GM23338 (cell line): ENCODE data around the gene PIEZO2. TPM values are rescaled to one million over a fixed set of nuclear protein-coding genes. Genes with fewer than 3 reads are reported as not detected.
"Not testable (repeated sequence)": the region's sequence is repeated elsewhere in the genome, so short reads cannot be mapped to it uniquely, and the experiment has no call there.

Experiments used
- ATAC-seq: fragments of 200-7000 bp; cut with Tn5 transposase; 3 replicates; pipeline ENCODE4 v1.9.1; 2020
- DNase-seq: peaks from one replicate; pipeline ENCODE4 v3.0.0-alpha.2; 2015; ENCODE audit warnings: low spot score
- H2AFZ ChIP-seq: fragments of 200-600 bp; sonication (generic); 2 replicates; pipeline ENCODE4 v1.8.0; 2016; ENCODE audit warnings: antibody characterized with exemption, mild to moderate bottlenecking, moderate library complexity
- H3F3A ChIP-seq: fragments of 200-600 bp; sonication (generic); replicated peaks from 2 replicates; pipeline ENCODE4 v1.8.0; 2017; ENCODE audit warnings: antibody characterized with exemption, mixed run types, low read depth
- H3K27ac ChIP-seq: fragments of 200-600 bp; sonication (generic); 2 replicates; pipeline ENCODE4 v1.6.1; 2016; ENCODE audit warnings: low read depth
- H3K27me3 ChIP-seq: fragments of 200-600 bp; sonication (generic); 2 replicates; pipeline ENCODE4 v1.8.0; 2016; ENCODE audit warnings: mild to moderate bottlenecking, mixed run types, moderate library complexity; ENCODE audit not compliant: insufficient read depth
- H3K36me3 ChIP-seq: fragments of 200-600 bp; sonication (generic); 2 replicates; pipeline ENCODE4 v1.8.0; 2016; ENCODE audit warnings: mild to moderate bottlenecking; ENCODE audit not compliant: insufficient read depth
- H3K4me1 ChIP-seq: fragments of 200-600 bp; sonication (generic); 2 replicates; pipeline ENCODE4 v1.8.0; 2016; ENCODE audit warnings: mild to moderate bottlenecking, moderate library complexity; ENCODE audit not compliant: insufficient read depth
- H3K4me2 ChIP-seq: fragments of 200-600 bp; sonication (generic); 2 replicates; pipeline ENCODE4 v1.7.1; 2017; ENCODE audit warnings: mixed run types
- H3K4me3 ChIP-seq: fragments of 200-600 bp; sonication (generic); 2 replicates; pipeline ENCODE4 v1.6.1; 2016; ENCODE audit warnings: mixed run types
- H3K79me2 ChIP-seq: fragments of 200-600 bp; sonication (generic); replicated peaks from 2 replicates; pipeline ENCODE4 v1.8.0; 2017; ENCODE audit warnings: mild to moderate bottlenecking; ENCODE audit not compliant: insufficient read depth
- H3K9me2 ChIP-seq: fragments of 200-600 bp; sonication (generic); 2 replicates; pipeline ENCODE4 v1.8.0; 2017; ENCODE audit not compliant: insufficient read depth
- H4K20me1 ChIP-seq: fragments of 200-600 bp; sonication (generic); replicated peaks from 2 replicates; pipeline ENCODE4 v1.8.0; 2017; ENCODE audit warnings: mild to moderate bottlenecking; ENCODE audit not compliant: insufficient read depth
- H3K27ac Mint-ChIP-seq: 2 replicates; pipeline ENCODE4 v1.8.0; 2020; ENCODE audit warnings: inconsistent platforms, mild to moderate bottlenecking, moderate library complexity, mixed read lengths
- H3K27me3 Mint-ChIP-seq: 3 replicates; pipeline ENCODE4 v1.8.0; 2022; ENCODE audit warnings: low read depth, mild to moderate bottlenecking, moderate library complexity, mixed read lengths, inconsistent platforms; ENCODE audit not compliant: insufficient read depth, poor library complexity
- H3K36me3 Mint-ChIP-seq: 3 replicates; pipeline ENCODE4 v1.8.0; 2021; ENCODE audit warnings: low read depth, mild to moderate bottlenecking, inconsistent platforms, moderate library complexity, mixed read lengths
- H3K4me1 Mint-ChIP-seq: 3 replicates; pipeline ENCODE4 v1.8.0; 2020; ENCODE audit warnings: mild to moderate bottlenecking, inconsistent platforms, mixed read lengths
- H3K4me3 Mint-ChIP-seq: 3 replicates; pipeline ENCODE4 v1.8.0; 2021; ENCODE audit warnings: moderate library complexity, mild to moderate bottlenecking, inconsistent platforms, mixed read lengths
- H3K9me3 Mint-ChIP-seq: 3 replicates; pipeline ENCODE4 v1.8.0; 2020; ENCODE audit warnings: moderate library complexity, mild to moderate bottlenecking, inconsistent platforms, mixed read lengths
- STAT1 ChIP-seq: IDR thresholded peaks from one replicate; pipeline ENCODE4 v1.6.1; 2016; ENCODE audit warnings: antibody characterized with exemption; ENCODE audit not compliant: unreplicated experiment
- ZNF462 ChIP-seq: fragments of 250-450 bp; sonication (Bioruptor Pico); IDR thresholded peaks from 2 replicates; pipeline ENCODE4 v1.5.0; 2020; ENCODE audit warnings: mild to moderate bottlenecking, moderate library complexity
- polyA plus RNA-seq: library from polyadenylated mRNA; unstranded; fragments of >200 nt; fragmentation: Nextera tagmentation; extraction: Ambion mirVana; gene quantifications from 2 replicates; pipeline ENCODE4 v1.2.1, GENCODE V29; 2016
- total RNA-seq: library from RNA; depleted of rRNA; stranded (reverse); fragments of >200 nt; shearing (Covaris generic); gene quantifications from 2 replicates; pipeline ENCODE4 v1.2.3, GENCODE V29; 2014

PIEZO2 gene
- total and polyA plus RNA-seq, 2 experiments from 2014 or later: 4.8 to 8.2 TPM

DNA sequence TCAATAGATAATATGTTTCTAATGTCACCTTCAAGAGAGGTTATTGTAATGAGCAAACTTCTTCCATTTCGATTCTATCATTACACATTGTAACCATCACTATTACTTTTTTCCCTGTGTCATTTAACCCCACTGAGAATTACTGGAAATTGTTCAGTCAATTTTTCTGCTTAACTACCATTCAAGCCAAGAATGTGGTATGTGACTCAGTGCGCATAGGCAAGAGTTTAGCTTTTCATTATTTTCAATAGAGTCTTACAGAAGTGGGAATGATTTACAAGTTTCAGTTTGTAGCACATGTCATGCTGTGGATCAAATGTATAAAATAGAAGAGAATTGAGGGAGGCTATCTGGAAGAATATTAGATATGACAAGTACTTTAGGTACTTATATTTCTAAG lies 34.3 kb upstream of the PIEZO2 start (continued):
- TF ChIP-seq ZNF462 (CRISPR knock-in tag) (no peak), STAT1 (no peak)

DNA sequence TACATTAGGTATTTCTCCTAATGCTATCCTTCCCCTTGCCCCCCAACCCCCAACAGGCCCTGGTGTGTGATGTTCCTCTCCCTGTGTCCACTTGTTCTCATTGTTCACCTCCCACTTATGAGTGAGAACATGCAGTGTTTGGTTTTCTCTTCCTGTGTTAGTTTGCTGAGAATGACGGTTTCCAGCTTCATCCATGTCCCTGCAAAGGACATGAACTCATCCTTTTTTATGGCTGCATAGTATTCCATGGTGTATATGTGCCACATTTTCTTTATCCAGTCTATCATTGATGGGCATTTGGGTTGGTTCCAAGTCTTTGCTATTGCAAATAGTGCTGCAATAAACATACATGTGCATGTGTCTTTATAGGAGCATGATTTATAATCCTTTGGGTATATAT lies 32.3 kb upstream of the PIEZO2 start:
- H3K4me2 ChIP-seq, H3K4me3 ChIP-seq, H3K4me3 Mint-ChIP-seq, H4K20me1 ChIP-seq, H3F3A ChIP-seq, H2AFZ ChIP-seq, ATAC-seq, H3K27me3 ChIP-seq, DNase-seq, H3K9me3 Mint-ChIP-seq, H3K27ac ChIP-seq, H3K27me3 Mint-ChIP-seq, H3K9me2 ChIP-seq, H3K27ac Mint-ChIP-seq, H3K36me3 ChIP-seq, H3K79me2 ChIP-seq, H3K4me1 Mint-ChIP-seq, H3K4me1 ChIP-seq, H3K36me3 Mint-ChIP-seq: not testable (repeated sequence)

DNA sequence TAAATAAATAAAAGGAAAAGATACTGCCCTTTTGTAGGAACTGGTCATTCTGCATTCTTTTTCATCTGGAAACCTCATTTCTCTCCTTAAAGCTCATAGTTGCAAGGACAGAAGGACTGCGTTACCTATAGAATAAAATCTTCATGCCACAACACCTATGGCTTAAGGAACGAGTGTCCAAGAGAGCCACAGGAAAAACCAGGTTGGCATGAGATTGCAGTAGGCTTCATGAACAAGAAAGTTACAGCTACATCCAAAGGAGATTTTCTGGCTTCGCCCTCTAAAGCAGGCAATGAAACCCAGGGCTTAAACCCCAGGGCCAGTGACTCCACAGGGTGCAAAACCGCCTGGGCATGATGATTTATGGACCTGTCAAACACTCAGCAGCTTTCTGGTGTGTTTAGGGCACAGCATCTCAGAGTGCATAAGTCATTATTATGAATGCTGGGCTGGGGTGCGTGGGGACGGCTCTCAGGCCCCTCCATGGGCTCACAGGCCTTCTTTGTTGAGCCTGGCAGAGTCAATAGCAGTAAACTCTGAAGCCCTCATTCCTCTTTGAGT lies 30.7 kb upstream of the PIEZO2 start:
- Histone ChIP-seq H3K79me2 (no peaks in the 10 kb centered on the region), H3K4me1 (no peaks in the 10 kb centered on the region), H3K4me2 (no peak overlapping the region), H3K4me3 (no peak overlapping the region), H3K27me3 (no peaks in the 10 kb centered on the region), H4K20me1 (no peaks in the 10 kb centered on the region), H3K27ac (no peak overlapping the region), H3F3A (no peaks in the 10 kb centered on the region), H3K36me3 (no peaks in the 10 kb centered on the region), H2AFZ (no peak overlapping the region), H3K9me2 (no peaks in the 10 kb centered on the region)
- Mint-ChIP-seq H3K4me1 (no peaks in the 10 kb centered on the region), H3K36me3 (no peaks in the 10 kb centered on the region; the same call in 2 of the 3 replicates), H3K27me3 (peaks cover 3% of the 10 kb centered on the region), H3K4me3 (no peak overlapping the region), H3K9me3 (no peaks in the 10 kb centered on the region), H3K27ac (no peak overlapping the region)
- DNase-seq (no peak), ATAC-seq (no peak)
- TF ChIP-seq ZNF462 (CRISPR knock-in tag): no peak
